Panc1 (cell line): ENCODE results near the gene FAP. TPM values are rescaled to one million over a fixed set of nuclear protein-coding genes. Genes with fewer than 3 reads are reported as not detected.

Experiments used
- ATAC-seq: fragments of 200-7000 bp; cut with Tn5 transposase; 2 replicates; pipeline ENCODE4 v1.9.1; 2020; ENCODE audit warnings: mild to moderate bottlenecking, moderate library complexity
- BruUV-seq: library from RNA; stranded (reverse); fragments of 400-500 nt; replicated peaks from 2 replicates; lab custom pipeline; 2021; lab: Mats Ljungman, UMichigan
- CTCF ChIA-PET: fragments of 300-600 bp; sonication (Branson Sonifier 250); formaldehyde crosslinking; loops from one replicate; lab custom pipeline; 2022; ENCODE audit warnings: antibody characterized with exemption; lab: Charles Lee
- POLR2A ChIA-PET: fragments of 300-600 bp; sonication (Branson Sonifier 250); formaldehyde crosslinking; loops from one replicate; lab custom pipeline; 2022; ENCODE audit warnings: antibody characterized with exemption; lab: Charles Lee
- DNase-seq: peaks from one replicate; pipeline ENCODE4 v3.0.0-alpha.2; 2010; ENCODE audit warnings: low read depth, low spot score
- H3K27ac ChIP-seq: 2 replicates; pipeline ENCODE4 v1.5.1; 2011; ENCODE audit warnings: mild to moderate bottlenecking, low read length, inconsistent platforms
- H3K27me3 ChIP-seq: fragments of 200-500 bp; sonication (Bioruptor generic); 2 replicates; pipeline ENCODE4 v1.6.0; 2014; ENCODE audit warnings: low read length, inconsistent platforms; ENCODE audit not compliant: control insufficient read depth, insufficient read depth
- H3K36me3 ChIP-seq: fragments of 200-500 bp; sonication (Bioruptor generic); 2 replicates; pipeline ENCODE4 v1.5.1; 2014; ENCODE audit warnings: inconsistent platforms, mild to moderate bottlenecking, low read length, moderate library complexity; ENCODE audit not compliant: control insufficient read depth, insufficient read depth
- H3K4me1 ChIP-seq: 2 replicates; pipeline ENCODE4 v1.5.1; 2011; ENCODE audit warnings: inconsistent platforms, mild to moderate bottlenecking, low read length, moderate library complexity; ENCODE audit not compliant: control insufficient read depth, insufficient read depth
- H3K4me3 ChIP-seq, 2 experiments: 2 replicates each; pipeline ENCODE4 v1.5.1; 2011 to 2012; ENCODE audit warnings: low read depth in 2 of 2, low read length in 2 of 2, mild to moderate bottlenecking in 2 of 2, inconsistent platforms in 1 of 2, moderate library complexity in 1 of 2
- H3K9me3 ChIP-seq: fragments of 200-500 bp; sonication (Bioruptor generic); 2 replicates; pipeline ENCODE4 v1.5.1; 2014; ENCODE audit warnings: low read depth, mild to moderate bottlenecking, inconsistent platforms, low read length, moderate library complexity; ENCODE audit not compliant: control insufficient read depth, insufficient read depth
- POLR2AphosphoS5 ChIP-seq: IDR thresholded peaks from 2 replicates; pipeline ENCODE4 v1.6.1; 2012; ENCODE audit warnings: mild to moderate bottlenecking, low read depth, low read length, moderate library complexity
- SIN3A ChIP-seq: IDR thresholded peaks from 2 replicates; pipeline ENCODE4 v1.6.1; 2012; ENCODE audit warnings: low read depth, mild to moderate bottlenecking, low read length, moderate library complexity, borderline replicate concordance; ENCODE audit not compliant: insufficient read depth
- TCF7L2 ChIP-seq: IDR thresholded peaks from 2 replicates; pipeline ENCODE4 v1.6.1; 2011; ENCODE audit warnings: mild to moderate bottlenecking, low read depth, low read length, inconsistent platforms
- in situ Hi-C: cut with HindIII; loops from 2 replicates; pipeline ENCODE4 v1.10.0; 2016; ENCODE audit warnings: low sequenced_read_pairs, low pct_unique_long_range_greater_than_20kb
- intact Hi-C: fragments of 100-400 bp; cut with micrococcal nuclease; formaldehyde crosslinking; loops from one replicate; pipeline ENCODE4 v1.10.0; 2022; ENCODE audit not compliant: unreplicated experiment
- total RNA-seq: library from RNA; stranded (reverse); gene quantifications from one replicate; pipeline ENCODE4 v1.2.1, GENCODE V29; 2021; ENCODE audit not compliant: unreplicated experiment
- TF ChIP-seq, protein P1 (sequence below), 2 experiments: IDR thresholded peaks; 2 replicates each; pipeline ENCODE4 v1.6.1; 2011 to 2012; ENCODE audit warnings: low read depth in 2 of 2, control low read depth in 1 of 2, low read length in 1 of 2, mild to moderate bottlenecking in 1 of 2, moderate library complexity in 1 of 2; ENCODE audit not compliant: insufficient read depth in 1 of 2
- TF ChIP-seq, protein P2 (sequence below): fragments of 450-650 bp; IDR thresholded peaks from 2 replicates; pipeline ENCODE4 v1.5.1; 2017; ENCODE audit warnings: mild to moderate bottlenecking

The FAP gene
- total RNA-seq, 1 experiment from 2014 or later: not detected

DNA sequence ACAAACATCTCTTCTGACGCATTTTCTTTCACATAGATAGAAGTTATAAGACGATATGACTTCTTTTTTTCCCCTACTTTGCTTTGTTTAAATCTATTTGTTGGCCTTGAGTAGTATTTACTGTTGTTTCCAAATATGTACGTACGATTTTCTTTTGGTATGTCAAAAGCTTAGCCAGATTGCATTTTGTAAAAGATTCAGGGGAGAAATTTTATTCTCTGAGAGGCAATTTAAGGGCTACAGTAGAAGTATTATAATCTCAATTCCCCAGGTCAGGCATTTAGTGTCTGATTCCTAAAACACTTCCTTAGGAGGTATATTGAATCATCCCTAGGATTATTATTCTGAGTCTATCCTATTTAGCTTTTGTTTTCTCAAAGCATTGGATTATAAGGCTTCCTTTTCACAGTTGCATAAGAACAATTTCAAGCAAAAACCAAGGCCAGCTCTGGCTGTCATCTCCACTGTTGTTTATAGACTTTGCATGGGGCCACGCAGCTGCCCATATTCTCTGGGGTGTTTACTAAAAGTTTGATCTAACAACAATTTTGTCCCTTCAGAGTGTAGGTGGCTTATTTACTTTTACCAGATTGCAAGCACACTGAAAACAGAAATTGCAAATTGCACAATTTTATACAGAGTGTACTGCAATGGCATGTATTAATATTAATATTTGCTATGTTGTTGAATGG, 57.6 kb downstream of the FAP start:
- in situ Hi-C loops: no loop called here
- ChIA-PET CTCF (no interaction called here), POLR2A (no interaction called here)
- ATAC-seq (no peak), DNase-seq (no peak)
- intact Hi-C loops: no loop called here
- Histone ChIP-seq H3K9me3 (no peaks in the 10 kb centered on the region), H3K4me3 (no peak overlapping the region), H3K27me3 (no peaks in the 10 kb centered on the region), H3K27ac (no peak overlapping the region), H3K36me3 (no peaks in the 10 kb centered on the region), H3K4me1 (no peaks in the 10 kb centered on the region)
- TF ChIP-seq, protein P1, sequence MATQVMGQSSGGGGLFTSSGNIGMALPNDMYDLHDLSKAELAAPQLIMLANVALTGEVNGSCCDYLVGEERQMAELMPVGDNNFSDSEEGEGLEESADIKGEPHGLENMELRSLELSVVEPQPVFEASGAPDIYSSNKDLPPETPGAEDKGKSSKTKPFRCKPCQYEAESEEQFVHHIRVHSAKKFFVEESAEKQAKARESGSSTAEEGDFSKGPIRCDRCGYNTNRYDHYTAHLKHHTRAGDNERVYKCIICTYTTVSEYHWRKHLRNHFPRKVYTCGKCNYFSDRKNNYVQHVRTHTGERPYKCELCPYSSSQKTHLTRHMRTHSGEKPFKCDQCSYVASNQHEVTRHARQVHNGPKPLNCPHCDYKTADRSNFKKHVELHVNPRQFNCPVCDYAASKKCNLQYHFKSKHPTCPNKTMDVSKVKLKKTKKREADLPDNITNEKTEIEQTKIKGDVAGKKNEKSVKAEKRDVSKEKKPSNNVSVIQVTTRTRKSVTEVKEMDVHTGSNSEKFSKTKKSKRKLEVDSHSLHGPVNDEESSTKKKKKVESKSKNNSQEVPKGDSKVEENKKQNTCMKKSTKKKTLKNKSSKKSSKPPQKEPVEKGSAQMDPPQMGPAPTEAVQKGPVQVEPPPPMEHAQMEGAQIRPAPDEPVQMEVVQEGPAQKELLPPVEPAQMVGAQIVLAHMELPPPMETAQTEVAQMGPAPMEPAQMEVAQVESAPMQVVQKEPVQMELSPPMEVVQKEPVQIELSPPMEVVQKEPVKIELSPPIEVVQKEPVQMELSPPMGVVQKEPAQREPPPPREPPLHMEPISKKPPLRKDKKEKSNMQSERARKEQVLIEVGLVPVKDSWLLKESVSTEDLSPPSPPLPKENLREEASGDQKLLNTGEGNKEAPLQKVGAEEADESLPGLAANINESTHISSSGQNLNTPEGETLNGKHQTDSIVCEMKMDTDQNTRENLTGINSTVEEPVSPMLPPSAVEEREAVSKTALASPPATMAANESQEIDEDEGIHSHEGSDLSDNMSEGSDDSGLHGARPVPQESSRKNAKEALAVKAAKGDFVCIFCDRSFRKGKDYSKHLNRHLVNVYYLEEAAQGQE (IDR thresholded peaks at IDR 0.05; ENCODE audit: insufficient read depth in 1 of 2, low read depth in 2 of 2, low read length in 1 of 2): no peak
- no peak for TF ChIP-seq TCF7L2
- no peak for TF ChIP-seq POLR2AphosphoS5
- no peak for TF ChIP-seq SIN3A
- TF ChIP-seq, protein P2, sequence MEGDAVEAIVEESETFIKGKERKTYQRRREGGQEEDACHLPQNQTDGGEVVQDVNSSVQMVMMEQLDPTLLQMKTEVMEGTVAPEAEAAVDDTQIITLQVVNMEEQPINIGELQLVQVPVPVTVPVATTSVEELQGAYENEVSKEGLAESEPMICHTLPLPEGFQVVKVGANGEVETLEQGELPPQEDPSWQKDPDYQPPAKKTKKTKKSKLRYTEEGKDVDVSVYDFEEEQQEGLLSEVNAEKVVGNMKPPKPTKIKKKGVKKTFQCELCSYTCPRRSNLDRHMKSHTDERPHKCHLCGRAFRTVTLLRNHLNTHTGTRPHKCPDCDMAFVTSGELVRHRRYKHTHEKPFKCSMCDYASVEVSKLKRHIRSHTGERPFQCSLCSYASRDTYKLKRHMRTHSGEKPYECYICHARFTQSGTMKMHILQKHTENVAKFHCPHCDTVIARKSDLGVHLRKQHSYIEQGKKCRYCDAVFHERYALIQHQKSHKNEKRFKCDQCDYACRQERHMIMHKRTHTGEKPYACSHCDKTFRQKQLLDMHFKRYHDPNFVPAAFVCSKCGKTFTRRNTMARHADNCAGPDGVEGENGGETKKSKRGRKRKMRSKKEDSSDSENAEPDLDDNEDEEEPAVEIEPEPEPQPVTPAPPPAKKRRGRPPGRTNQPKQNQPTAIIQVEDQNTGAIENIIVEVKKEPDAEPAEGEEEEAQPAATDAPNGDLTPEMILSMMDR: no peak
- no TSS peak for BruUV-seq

DNA sequence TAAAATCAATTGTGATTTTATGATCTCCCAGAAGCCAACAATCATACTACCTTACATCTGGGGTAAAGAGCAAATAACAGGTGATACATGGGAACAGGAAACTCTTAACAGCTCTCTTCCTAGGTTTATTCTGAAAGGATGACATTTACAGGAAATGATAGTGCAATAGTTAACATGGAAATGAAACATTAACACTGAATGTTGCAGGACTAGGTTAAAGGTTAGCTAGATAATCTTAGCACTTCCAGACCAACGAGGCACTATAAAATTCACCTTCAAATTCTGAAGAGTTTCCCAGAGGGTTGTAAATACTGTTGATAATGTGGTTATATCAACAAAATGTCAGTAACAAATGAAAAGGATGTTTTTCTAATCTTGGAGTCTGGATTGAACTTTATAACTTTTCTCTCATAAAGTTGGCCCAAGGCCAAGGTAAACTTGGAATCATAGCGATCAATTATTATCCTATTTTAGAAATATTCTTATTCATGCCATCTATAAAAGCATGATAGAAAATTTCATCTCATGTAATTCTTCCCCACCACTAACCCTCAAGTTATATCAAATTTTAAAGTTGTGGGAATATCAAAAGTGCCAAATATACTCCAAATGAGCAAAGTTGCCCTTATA, 58.3 kb downstream of the FAP start:
- no peaks in the 10 kb centered on the region for H3K36me3 ChIP-seq
- no peak overlapping the region for H3K4me3 ChIP-seq
- in situ Hi-C loops (no loop called here), intact Hi-C loops (no loop called here)
- no peaks in the 10 kb centered on the region for H3K27me3 ChIP-seq
- ATAC-seq (no peak), DNase-seq (no peak)
- no peak overlapping the region for H3K27ac ChIP-seq
- no TSS peak for BruUV-seq
- POLR2A ChIA-PET: no interaction called here
- no peaks in the 10 kb centered on the region for H3K9me3 ChIP-seq
- TF ChIP-seq, protein P2: no peak
- no peak for TF ChIP-seq SIN3A
- TF ChIP-seq, protein P1 (IDR thresholded peaks at IDR 0.05; ENCODE audit: insufficient read depth in 1 of 2, low read depth in 2 of 2, low read length in 1 of 2): no peak
- CTCF ChIA-PET: no interaction called here
- no peaks in the 10 kb centered on the region for H3K4me1 ChIP-seq
